ENCODE results near the gene LCN1. TPM values are rescaled to one million over a fixed set of nuclear protein-coding genes. Genes with fewer than 3 reads are reported as not detected.
A peak's percentile ranks its signal among the peaks of the same experiment; 100 is the strongest.
"Not testable (repeated sequence)": the region's sequence is repeated elsewhere in the genome, so short reads cannot be mapped to it uniquely, and the experiment has no call there.

Gene LCN1
- total and polyA plus RNA-seq, 10 donors, result 0.09 TPM; not detected in 9

GRCh38 chr9:135544981-135545635 lies 23.9 kb downstream of the LCN1 start:
- 77 to 82% (median 80%) methylated on average over 16 to 18 of the region's 18 CpGs for WGBS, 5 donors
- intact Hi-C loops (cut with DNase I; ENCODE audit: low total_unique reads), result no loop called here
- Histone ChIP-seq H3K27me3 (replicated peaks in 1 of 7) (peaks cover 0 to 34% (median 0%) of the 10 kb centered on the region in 7 donors), H3K36me3 (no peaks in the 10 kb centered on the region), H3K27ac (no peak overlapping the region), H3K4me3 (no peak overlapping the region), H3K9me3 (no peaks in the 10 kb centered on the region), H3K4me1 (peaks cover 0 to 4% (median 0%) of the 10 kb centered on the region in 6 donors)
- TF ChIP-seq CTCF (IDR thresholded peaks at IDR 0.05 in 8 of 11, conservative IDR thresholded peaks at IDR 0.05 in 3 of 11), result no peak
- no peak for TF ChIP-seq POLR2A (IDR thresholded peaks at IDR 0.05)
- TF ChIP-seq POLR2AphosphoS5 (IDR thresholded peaks at IDR 0.05), result no peak
- peak; percentile 34 for DNase-seq

- intact Hi-C loops (cut with DNase I; ENCODE audit: low total_unique reads); H3K4me1 ChIP-seq; H3K27ac ChIP-seq; H3K36me3 ChIP-seq; H3K4me3 ChIP-seq; H3K9me3 ChIP-seq: not testable (repeated sequence)
- peaks cover 0 to 28% (median 0%) of the 10 kb centered on the region in 7 donors for H3K27me3 ChIP-seq (replicated peaks in 1 of 7)
- WGBS, 5 donors, result 58 to 78% (median 77%) methylated on average over 11 to 14 of the region's 19 CpGs
- DNase-seq, result peak; percentile 42
Measured at GRCh38 chr9:135545646-135546176, 24.5 kb downstream of the LCN1 start, which contains the start of gene OBP2A. Gene OBP2A (plus strand): TSS chr9:135546126. CDS start chr9:135546181, 55 bp downstream.

- H3K9me3 ChIP-seq; H3K27ac ChIP-seq; intact Hi-C loops (cut with DNase I; ENCODE audit: low total_unique reads); H3K4me3 ChIP-seq; H3K4me1 ChIP-seq; H3K36me3 ChIP-seq: not testable (repeated sequence)
- H3K27me3 ChIP-seq (replicated peaks in 1 of 7), result peaks cover 0 to 23% (median 0%) of the 10 kb centered on the region in 7 donors
- WGBS, 5 donors, result 83 to 93% (median 89%) methylated on average over 11 to 20 of the region's 21 CpGs
- peak; percentile 40 for DNase-seq
Measured at GRCh38 chr9:135546792-135547617, 25.8 kb downstream of the LCN1 start.

- no peak overlapping the region for H3K27ac ChIP-seq
- WGBS, 5 donors, result 64 to 91% (median 81%) methylated on average over 19 to 28 of the region's 28 CpGs
- H3K4me1 ChIP-seq, result no peaks in the 10 kb centered on the region
- intact Hi-C loops (cut with DNase I; ENCODE audit: low total_unique reads), result no loop called here
- H3K27me3 ChIP-seq (replicated peaks in 1 of 7), result peaks cover 0 to 19% (median 0%) of the 10 kb centered on the region in 7 donors
- no peak for TF ChIP-seq POLR2A (IDR thresholded peaks at IDR 0.05)
- TF ChIP-seq CTCF (IDR thresholded peaks at IDR 0.05 in 8 of 11, conservative IDR thresholded peaks at IDR 0.05 in 3 of 11), result no peak
- no peak for TF ChIP-seq POLR2AphosphoS5 (IDR thresholded peaks at IDR 0.05)
- no peak overlapping the region for H3K4me3 ChIP-seq
- H3K9me3 ChIP-seq, result no peaks in the 10 kb centered on the region
- DNase-seq, result peak; percentile 48
- H3K36me3 ChIP-seq, result no peaks in the 10 kb centered on the region
Measured at GRCh38 chr9:135547756-135548736, 26.8 kb downstream of the LCN1 start.

GRCh38 chr9:135549478-135550343 lies 28.5 kb downstream of the LCN1 start:
- DNase-seq; intact Hi-C loops (cut with DNase I; ENCODE audit: low total_unique reads); H3K4me3 ChIP-seq; H3K9me3 ChIP-seq; H3K36me3 ChIP-seq; H3K4me1 ChIP-seq; H3K27ac ChIP-seq: not testable (repeated sequence)
- peaks cover 0 to 11% (median 0%) of the 10 kb centered on the region in 7 donors for H3K27me3 ChIP-seq (replicated peaks in 1 of 7)
- 80 to 86% (median 84%) methylated on average over 14 to 28 of the region's 28 CpGs for WGBS, 5 donors
